Stimulated activated naive CD8-positive, alpha-beta T cell treated with anti-CD3 and anti-CD28 coated beads, Interleukin-15, Interleukin-2, amounts not matched to agents 100 U/mL and 50 U/mL, for 24 hours (primary cell): Measurements from ENCODE around the gene PSG11.
"Not testable (repeated sequence)": the region's sequence is repeated elsewhere in the genome, so short reads cannot be mapped to it uniquely, and the experiment has no call there.

Experiments used
- ATAC-seq: fragments of 150-1000 bp; cut with Tn5 transposase; one replicate; pipeline ENCODE4 v1.10.0; 2021
- DNase-seq: peaks from one replicate; pipeline ENCODE4 v3.0.0; 2021

The PSG11 gene

DNA sequence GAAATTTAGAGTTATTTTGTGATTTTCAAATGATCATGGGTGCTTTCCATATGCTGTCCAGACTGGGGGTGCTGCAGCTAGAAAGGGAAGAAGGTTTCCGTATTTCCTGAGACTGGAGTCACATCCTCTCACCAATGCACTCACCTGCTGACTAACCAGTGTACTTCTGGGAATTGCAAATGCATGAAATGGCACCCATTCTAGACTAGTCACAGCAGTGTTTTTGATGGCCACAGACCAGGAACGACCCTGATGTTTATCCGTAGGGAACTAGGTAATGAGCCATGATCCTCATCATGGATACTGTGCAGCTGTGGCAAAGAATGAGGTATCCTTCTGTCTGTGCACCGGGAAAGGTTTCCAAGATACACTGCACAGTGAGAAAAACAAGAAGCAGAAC, 37.1 kb downstream of the PSG11 start:
- not testable (repeated sequence) for ATAC-seq, DNase-seq

DNA sequence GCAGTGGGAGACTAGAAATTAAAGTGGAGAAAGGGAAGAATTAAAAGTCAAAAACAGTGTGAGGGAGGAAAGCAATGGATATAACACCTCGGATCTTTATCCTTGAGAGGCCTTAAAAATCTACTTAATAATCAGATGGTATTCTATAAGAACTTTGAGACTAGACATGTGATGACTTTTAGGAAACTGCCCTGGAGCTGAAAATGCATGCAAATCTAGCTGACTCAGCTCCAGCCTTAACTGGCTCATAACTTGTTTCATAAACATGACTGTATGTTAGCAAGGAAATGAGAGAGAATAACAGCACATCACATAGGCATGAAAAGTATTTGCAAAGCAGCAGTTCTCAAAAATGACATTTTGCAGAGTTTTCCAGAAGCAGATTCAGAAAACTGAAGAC, 38.1 kb downstream of the PSG11 start:
- not testable (repeated sequence) for DNase-seq, ATAC-seq

DNA sequence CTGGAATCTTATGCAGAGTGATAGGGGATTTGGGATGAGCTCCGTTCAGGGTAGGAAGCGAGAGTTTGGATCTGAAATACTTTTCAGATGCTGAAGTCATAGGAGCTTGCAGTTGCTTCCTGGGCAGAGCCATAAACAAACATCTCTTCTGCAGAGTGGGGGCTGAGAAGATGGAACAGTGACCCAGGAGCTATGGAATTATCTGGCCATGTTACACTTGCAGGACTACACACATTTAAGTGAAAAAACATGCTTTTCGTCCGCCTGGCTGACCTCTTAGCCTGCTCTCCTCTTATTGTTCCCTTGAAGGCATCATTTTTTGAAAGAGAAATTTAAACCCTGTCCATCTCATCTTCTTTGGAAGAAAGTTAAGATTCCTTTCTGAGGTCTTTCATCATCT, 40.7 kb downstream of the PSG11 start:
- no peak for DNase-seq
- ATAC-seq = no peak

DNA sequence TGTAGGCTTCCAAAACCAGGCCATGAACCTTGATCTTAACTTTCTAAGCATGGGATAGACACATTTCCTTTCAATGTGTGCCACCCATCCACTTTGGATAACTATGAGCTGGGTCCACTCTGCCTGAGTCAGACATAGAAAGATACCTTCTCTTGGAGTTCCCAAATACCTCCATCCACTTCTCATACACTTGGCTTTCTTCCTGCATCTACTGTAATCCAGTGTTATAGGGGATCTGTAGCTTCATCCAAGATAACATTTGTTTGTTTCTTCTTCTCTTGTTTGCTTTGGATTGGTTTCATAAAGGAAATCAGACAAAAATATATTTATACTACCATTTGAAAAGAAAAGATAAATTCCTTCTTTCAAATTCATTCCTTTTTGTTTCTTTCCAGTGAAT, 44.2 kb downstream of the PSG11 start:
- not testable (repeated sequence) for ATAC-seq

DNA sequence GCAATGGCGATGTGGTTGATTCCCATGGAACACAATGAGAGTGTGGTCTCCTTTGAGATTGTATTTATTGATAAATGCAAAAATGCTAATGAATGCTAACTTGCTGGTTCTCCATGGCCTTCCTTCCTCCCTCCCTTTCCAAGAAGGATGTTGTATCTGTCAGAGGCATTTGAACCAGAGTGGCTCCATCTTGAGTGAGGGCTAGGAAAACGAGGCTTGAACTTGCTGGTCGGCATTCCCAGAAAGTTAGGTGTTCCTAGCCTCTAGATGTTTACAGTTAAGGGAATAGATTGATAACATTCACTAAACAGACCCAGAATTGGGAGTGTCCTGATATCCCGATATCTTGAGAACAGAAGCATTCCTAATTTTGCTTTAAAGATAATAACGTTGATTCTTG, 54.8 kb downstream of the PSG11 start:
- DNase-seq, ATAC-seq: not testable (repeated sequence)

More for the DNA sequence above, 44.2 kb downstream of the PSG11 start:
- DNase-seq = not testable (repeated sequence)

DNA sequence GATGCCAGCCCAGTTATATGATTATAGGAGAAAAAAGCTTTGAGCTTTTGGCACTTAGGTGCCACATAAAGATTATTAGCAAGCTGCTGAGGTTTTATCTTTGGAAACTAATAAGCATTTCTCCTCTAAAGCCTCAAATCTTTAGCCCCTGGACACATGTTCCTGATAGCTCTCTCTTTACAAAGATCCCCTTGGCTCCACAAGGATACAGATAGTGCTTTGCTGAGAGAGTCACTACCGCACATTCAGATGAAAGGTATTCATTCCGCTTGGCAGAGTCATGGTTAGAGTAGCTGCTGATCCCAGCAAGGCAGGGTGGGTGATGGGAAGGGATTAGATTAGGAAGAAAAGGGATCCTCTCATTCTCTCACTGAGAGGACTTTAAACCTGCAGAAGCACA, 61.1 kb downstream of the PSG11 start:
- DNase-seq (no peak), ATAC-seq (no peak)

DNA sequence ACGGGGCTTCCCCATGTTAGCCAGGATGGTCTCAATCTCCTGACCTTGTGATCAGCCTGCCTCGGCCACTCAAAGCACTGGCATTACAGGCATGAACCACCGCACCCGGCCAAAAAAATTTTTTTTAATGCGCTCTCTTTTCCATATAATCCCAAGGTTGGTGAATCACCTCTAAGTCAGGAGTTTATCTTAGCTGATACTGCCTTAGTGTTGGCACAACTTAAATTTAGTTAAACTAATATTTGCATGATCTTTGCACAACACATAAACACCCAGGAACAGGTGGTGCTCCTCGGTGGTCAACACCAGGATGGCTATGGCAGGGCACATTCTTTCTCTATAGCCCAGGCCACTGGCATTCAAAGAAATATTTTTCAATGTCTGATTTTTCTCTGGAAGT, 65.2 kb downstream of the PSG11 start:
- no peak for DNase-seq
- no peak for ATAC-seq
